HG03354 (cell line): ENCODE data around the gene SCN3A.

Source experiments
- ATAC-seq: cut with Tn5 transposase; IDR thresholded peaks from one replicate; pipeline ENCODE4 v1.9.1; 2021; ENCODE audit warnings: mild to moderate bottlenecking; ENCODE audit not compliant: unreplicated experiment, poor library complexity, severe bottlenecking

Gene SCN3A

GRCh38 chr2:165203689-165204559 is at the start of gene SCN3A:
Gene SCN3A, minus strand, starts transcription at chr2:165204050. Its CDS starts 27,656 bp downstream, at chr2:165176394.
- ATAC-seq = peak; percentile 77

GRCh38 chr2:165253178-165253577 is 49.3 kb upstream of the SCN3A start:
- no peak for ATAC-seq

GRCh38 chr2:165251366-165251765 is 47.5 kb upstream of the SCN3A start:
- no peak for ATAC-seq

GRCh38 chr2:165248238-165248637 is 44.4 kb upstream of the SCN3A start:
- no peak for ATAC-seq

DNA sequence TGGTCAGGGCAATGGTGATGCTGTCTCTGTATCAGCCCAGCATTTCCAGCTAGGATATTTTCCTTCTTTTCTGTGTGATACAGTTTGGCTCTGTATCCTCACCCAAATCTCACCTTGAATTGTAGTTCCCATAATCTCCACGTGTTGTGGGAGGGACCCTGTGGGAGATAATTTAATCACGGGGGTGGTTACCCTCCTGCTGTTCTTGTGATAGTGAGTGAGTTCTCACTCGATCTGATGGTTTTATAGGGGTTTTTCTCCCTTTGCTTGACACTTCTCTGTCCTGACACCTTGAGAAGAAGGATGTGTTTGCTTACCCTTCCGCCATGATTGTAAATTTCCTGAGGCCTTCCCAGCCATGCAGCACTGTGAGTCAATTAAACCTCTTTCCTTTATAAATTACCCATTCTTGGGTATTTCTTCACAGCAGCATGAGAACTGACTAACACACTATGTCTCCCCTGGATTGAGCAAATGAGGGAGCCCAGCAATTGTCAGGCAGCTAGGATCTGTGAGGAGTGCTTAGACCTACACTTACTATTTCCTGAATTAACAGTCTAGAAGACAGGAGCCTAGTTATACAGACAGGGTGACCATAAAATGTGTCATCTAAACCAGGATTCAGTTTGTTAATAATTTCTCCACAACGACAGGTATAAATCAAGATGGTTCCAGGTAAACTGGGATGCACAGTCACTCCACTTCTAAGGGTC is 41.4 kb upstream of the SCN3A start:
- ATAC-seq = no peak

DNA sequence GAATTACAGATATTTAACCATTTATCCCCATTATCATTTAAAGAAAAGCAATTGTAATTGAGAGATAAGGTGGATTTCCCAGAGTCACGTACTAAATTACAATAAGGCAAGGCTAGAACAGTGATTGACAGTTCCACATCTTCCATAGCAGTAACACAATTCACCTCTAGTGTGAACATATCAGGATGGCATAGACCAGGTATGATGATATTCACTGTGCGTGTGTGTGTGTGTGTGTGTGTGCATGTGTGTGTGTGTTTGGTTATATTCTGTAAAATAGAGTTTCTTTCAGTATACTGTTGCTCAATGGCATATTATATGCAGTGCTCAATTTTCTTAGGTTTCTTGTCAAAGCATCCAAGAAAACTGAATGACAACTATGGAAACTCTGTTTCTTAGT is 37.1 kb upstream of the SCN3A start:
- no peak for ATAC-seq

- no peak for ATAC-seq
Measured at GRCh38 chr2:165239856-165240515, 36.1 kb upstream of the SCN3A start.

- ATAC-seq = peak; percentile 76
Measured at GRCh38 chr2:165239230-165239629, 35.4 kb upstream of the SCN3A start, which contains the start of gene SCN2A. Gene SCN2A, plus strand, starts transcription at chr2:165239414. Its CDS starts 56,410 bp downstream, at chr2:165295824.

- ATAC-seq = no peak
Measured at GRCh38 chr2:165238295-165238694, 34.4 kb upstream of the SCN3A start.

- no peak for ATAC-seq
Measured at GRCh38 chr2:165237056-165237455, 33.2 kb upstream of the SCN3A start.

DNA sequence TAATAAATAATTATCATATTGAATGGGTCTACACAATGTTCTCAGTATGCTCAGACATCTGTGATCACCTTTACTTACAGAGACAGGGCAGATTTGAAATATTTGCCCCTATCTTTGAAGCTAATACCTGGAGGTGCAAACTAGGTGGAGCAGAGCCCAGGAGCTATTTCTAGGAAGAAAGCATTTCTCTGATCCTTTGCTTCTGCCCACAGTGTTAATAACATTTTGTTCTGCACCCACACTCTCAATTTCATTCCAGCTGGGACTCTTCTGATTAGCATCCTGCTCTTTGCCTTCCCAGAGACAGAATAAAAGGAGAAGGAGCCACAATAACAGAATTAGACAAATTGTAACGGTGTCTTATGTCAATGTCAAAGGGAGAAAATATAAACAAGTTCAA is 23.7 kb upstream of the SCN3A start:
- ATAC-seq = no peak

DNA sequence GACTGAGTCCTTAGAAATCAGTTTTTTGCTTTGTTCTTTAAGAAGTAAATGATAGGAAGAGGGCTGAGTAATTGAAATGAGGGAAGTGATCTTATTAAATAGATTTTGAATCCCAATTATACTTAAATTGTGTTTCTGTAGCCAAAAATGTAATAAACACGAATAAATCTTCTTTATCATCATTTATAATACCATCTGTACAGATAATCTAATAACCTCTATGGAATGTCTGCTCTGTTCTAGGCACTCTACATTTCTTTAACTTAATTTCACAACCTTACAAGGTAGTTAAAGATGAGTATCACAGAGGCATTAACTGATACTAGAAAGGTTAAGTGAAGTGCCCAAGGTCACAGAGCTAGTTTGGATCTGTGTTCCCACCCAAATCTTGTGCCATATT is 21.1 kb upstream of the SCN3A start:
- ATAC-seq = no peak

GRCh38 chr2:165219481-165219880 is 15.6 kb upstream of the SCN3A start:
- ATAC-seq = no peak

DNA sequence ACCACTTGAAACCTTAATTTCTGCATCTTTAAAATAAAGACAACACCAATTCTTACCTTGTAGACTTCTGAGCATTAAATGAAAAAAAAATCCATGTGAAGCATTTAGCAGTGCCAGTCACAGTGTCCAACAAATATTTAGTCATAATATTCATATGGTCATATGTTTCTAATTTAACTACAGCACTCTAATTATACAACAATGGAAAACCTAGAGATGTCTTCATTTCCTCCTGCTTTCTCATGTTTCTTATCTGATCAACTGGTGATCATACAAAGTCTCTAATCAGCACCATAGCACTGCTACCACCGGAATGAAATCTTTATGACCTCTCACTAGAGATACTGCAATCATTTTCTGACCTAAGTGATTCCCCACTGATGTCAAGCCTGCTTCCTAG is 10.2 kb upstream of the SCN3A start:
- ATAC-seq = no peak

GRCh38 chr2:165208094-165208493 is 4.2 kb upstream of the SCN3A start:
- no peak for ATAC-seq

GRCh38 chr2:165205865-165206264 is 2.0 kb upstream of the SCN3A start:
- no peak for ATAC-seq

DNA sequence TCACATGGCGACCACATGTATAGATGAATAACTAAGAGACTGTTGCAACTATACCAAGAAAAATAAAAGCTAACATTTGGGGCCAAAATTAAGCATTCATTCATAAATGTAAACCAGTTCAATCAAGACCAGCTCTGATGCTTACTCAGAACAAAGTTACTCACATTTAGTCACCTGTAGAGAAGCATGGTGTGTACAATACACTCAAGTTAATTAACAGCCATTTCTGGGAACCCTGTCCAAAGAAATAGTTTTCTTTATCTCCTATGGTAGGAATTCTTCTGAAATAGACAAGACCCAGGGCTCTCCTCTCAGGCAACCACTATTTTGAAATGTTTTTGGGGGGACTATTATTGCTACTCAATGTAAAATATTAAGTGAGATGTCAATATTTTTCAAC is 1.6 kb downstream of the SCN3A start:
- ATAC-seq = no peak

GRCh38 chr2:165198181-165198580 is 5.7 kb downstream of the SCN3A start:
- ATAC-seq = no peak

GRCh38 chr2:165197346-165197745 is 6.5 kb downstream of the SCN3A start:
- peak; percentile 30 for ATAC-seq

- no peak for ATAC-seq
Measured at GRCh38 chr2:165196411-165196810, 7.4 kb downstream of the SCN3A start.
